GM12891 (cell line): ENCODE results near the gene PLEKHM2.

ENCODE experiments used
- PAX5 ChIP-seq: IDR thresholded peaks from 2 replicates; pipeline ENCODE4 v1.6.1; 2011; ENCODE audit warnings: low read length, moderate library complexity, mild to moderate bottlenecking; ENCODE audit not compliant: insufficient read depth, severe bottlenecking
- POLR2A ChIP-seq: IDR thresholded peaks from 2 replicates; pipeline ENCODE4 v1.6.1; 2011; ENCODE audit warnings: low read depth, low read length, control low read depth
- POLR2AphosphoS5 ChIP-seq: IDR thresholded peaks from 2 replicates; pipeline ENCODE4 v1.6.1; 2011; ENCODE audit warnings: low read depth, low read length, control low read depth
- POU2F2 ChIP-seq: IDR thresholded peaks from 2 replicates; pipeline ENCODE4 v1.6.1; 2011; ENCODE audit warnings: low read depth, mild to moderate bottlenecking, control low read depth, low read length, moderate library complexity
- SPI1 ChIP-seq: IDR thresholded peaks from 2 replicates; pipeline ENCODE4 v1.6.1; 2011; ENCODE audit warnings: low read depth, low read length, control low read depth
- TAF1 ChIP-seq: IDR thresholded peaks from 2 replicates; pipeline ENCODE4 v1.6.1; 2011; ENCODE audit warnings: low read depth, low read length, control low read depth

DNA sequence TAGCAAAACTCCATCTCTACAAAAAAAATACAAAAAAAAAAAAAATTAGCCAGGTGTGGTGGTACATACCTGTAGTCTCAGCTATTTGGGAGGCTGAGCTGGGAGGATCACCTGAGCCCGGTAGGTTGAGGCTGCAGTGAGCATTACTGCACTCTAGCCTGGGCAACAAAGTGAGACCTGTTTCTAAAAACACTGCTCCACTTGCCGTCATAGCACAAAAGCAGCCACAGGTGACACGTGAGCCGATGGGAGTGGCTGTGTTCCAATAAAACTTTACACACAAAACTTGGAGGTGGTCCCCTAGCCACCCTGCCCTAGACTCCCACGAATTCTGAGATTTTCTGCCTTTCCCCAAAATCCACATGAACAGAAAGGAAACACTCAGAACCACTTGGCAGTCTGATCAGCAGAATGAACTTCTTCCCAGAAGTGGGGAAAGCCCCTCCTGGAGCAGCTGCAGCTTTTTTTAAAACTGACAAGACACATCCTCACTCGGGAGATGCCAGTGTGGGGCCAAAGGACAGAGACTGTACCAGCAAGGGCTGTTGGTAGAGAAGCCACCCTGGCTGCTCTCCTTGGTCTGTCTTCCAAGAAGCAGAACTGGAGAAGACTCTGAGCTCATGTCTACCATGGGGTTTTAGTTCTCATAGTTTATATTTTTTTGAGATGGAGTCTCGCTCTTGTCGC lies 23.3 kb downstream of the PLEKHM2 start:
- TF ChIP-seq POLR2A (no peak), POLR2AphosphoS5 (no peak), TAF1 (no peak), SPI1 (no peak), POU2F2 (no peak), PAX5 (no peak)
